Ramos (cell line): Measurements from ENCODE around the gene LIPC.

ENCODE experiments used
- in situ Hi-C: fragments of 300-500 bp; cut with MboI; formaldehyde crosslinking; loops from one replicate; pipeline ENCODE4 v1.14.3; 2022; ENCODE audit warnings: low sequenced_read_pairs; ENCODE audit not compliant: unreplicated experiment

The LIPC gene

GRCh38 chr15:58528188-58528870 is 96.5 kb downstream of the LIPC start:
- in situ Hi-C loops: no loop called here

DNA sequence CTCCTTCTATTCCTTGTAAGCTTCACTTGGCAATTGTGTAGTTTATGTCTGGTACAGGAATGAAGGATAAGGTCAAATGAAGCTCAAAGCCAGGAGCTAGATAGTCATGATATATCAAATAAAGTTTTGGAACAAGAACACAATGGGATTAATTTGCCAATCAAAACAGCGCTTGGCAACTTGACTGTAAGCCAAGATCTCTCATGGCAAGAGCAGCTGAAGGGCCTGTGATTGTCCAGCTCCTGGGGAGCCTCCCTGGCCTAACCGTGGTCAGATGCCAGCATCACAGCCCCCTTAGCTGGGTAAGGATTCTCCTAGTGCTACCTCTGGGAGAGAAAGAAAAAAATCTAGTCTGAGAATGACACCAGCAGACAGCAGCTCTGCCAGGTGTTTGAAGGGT is 97.2 kb downstream of the LIPC start:
- in situ Hi-C loops: no loop called here

DNA sequence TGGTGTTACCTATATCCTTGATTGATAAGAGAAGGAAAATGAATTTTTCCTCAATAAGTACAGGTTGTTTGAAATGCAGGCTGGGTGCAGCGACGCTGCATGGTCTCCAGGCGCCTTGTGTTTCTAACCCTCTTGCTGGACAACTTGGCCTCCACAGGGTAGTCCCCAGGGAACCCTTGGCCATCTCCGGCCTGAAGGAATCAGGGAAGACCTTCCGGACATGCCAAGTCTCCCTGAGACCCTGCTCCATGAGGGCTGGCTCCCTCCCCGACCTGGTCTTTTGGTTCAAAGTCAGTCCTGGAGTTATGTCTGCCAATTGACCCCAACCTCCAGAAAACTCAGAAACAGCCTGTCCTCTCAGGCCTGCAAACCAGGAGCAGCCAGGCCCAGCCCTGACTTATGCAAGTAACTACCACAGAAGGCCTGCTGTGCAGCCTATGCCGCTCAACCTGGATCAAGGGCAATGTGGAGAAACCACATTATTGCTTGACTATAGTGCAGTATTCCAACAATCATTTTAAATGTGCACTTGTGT is 98.3 kb downstream of the LIPC start:
- in situ Hi-C loops: no loop called here

- in situ Hi-C loops: no loop called here
Measured at GRCh38 chr15:58532126-58532525, 100.3 kb downstream of the LIPC start.

DNA sequence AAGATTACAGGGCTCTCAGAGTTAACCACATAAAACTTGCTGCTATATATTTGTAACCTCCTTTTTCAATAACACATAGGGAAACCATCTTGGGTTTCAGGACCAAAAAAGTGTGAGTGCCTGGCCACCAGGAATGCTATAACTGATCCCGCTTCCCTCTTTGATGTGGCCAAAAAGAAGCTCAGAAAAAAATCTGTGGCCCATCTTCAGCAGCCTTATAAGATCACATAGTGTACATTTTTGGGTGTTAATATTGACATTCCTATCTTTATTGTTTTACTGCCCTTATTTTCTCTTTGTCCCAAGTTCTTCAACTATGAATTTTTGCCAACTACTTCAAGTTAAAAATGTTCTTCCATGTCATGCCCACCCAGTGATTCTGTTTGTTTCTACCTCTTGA is 102.8 kb downstream of the LIPC start:
- in situ Hi-C loops: no loop called here

DNA sequence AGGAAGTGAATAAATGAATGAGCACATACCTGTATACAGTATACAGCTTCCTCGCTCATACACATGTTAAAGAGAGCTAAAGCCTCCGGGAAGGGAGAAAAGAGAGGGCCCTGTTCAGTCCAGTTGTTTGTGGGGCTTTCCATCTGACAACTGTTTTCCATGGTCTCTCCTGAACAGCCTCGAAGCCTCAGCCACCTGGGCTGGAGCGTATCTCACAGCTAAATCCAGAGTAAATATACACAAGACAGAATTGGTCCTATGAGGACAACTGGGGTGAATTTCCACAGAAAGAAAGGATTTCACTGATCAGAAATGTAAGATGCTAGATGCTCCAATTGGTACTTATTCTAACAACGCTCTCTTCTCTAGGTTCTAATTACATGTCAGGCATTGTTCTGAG is 103.5 kb downstream of the LIPC start:
- in situ Hi-C loops: no loop called here

GRCh38 chr15:58535894-58536293 is 104.1 kb downstream of the LIPC start:
- in situ Hi-C loops: no loop called here

GRCh38 chr15:58536414-58536813 is 104.6 kb downstream of the LIPC start:
- in situ Hi-C loops: no loop called here

DNA sequence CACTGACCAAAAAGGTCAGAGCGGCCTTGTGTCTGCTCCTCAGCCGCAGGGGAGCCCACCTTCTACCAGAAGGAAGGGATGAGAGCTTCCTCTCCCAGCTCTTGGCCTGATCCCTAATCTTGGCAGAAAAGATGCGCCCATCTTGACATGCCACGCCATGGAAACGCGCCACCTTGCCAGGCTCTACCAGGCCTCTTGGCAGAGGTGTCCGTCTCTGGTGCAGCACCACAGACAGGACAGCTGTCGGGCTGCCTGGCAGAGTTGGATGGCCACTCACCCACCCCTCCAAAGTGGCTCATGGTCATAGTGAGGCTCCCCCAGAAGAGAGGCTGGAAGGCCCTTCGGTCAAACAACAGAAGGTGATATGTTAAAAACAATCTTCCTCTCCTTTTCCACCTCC is 105.2 kb downstream of the LIPC start:
- in situ Hi-C loops: no loop called here

DNA sequence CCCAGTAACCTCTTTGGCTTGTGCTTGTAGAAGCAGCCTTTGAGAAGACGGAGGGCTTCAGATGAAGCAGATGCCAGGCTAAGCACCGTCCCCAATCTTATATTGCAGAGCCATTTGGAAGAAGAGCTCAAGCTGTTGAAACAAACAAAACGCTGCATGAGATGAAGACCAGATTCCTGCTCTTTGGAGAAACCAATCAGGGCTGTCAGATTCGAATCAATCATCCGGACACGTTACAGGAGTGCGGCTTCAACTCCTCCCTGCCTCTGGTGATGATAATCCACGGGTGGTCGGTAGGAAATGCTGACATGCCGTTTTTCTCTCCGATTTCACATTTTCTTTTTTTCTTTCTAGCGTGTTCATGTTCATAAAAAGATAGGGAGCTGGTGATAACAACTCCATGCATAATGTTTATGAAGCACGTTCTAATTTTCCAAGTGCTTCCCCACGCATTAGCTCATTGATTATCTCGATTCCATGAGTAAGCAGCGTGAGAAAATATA is 106.5 kb downstream of the LIPC start:
- in situ Hi-C loops: no loop called here

- in situ Hi-C loops: no loop called here
Measured at GRCh38 chr15:58538901-58539300, 107.1 kb downstream of the LIPC start.

DNA sequence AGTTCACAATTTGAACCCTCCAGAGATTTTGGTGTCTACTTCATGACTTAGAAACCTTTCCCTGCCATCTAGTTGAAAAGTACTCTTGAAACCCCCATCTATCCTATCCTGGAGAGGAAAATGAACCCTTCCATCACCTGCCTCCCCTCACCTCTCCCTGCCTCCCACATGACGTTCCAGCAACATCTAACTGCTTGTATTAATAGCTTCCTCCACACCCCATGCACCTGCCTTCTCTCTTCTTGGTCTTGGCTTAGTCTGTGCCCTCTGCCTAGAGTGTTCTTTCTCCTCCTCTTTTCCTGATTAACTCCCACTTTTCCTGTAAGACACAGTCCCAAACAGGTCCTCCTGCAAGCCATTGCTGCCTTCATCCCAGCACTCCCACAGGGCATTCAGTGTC is 107.8 kb downstream of the LIPC start:
- in situ Hi-C loops: no loop called here

DNA sequence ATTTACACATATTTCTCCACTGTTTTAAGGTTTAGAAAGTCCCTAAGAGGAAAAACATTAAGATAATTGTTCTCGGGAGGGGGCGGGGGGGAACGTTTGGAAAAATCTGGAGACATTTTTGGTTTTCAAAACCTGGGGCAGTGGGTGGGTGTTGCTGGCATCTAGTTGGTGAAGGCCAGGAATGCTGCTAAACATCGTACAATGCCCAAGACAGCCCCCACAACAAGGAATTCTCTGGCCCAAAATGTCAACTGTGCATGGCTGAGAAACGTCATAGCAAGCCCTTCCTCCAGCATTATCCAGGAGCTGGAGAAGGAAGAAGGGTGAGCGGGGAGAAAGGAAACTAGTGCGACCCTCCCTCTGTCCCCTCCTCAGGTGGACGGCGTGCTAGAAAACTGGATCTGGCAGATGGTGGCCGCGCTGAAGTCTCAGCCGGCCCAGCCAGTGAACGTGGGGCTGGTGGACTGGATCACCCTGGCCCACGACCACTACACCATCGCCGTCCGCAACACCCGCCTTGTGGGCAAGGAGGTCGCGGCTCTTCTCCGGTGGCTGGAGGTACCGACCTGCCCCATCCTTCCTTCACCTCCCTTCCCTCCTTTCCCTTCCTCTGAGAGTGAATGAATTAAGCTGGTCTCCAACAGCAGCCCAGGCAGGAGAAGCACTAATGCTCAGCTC is 109.8 kb downstream of the LIPC start:
- in situ Hi-C loops: no loop called here

- in situ Hi-C loops: no loop called here
Measured at GRCh38 chr15:58543664-58544335, 112.0 kb downstream of the LIPC start.

DNA sequence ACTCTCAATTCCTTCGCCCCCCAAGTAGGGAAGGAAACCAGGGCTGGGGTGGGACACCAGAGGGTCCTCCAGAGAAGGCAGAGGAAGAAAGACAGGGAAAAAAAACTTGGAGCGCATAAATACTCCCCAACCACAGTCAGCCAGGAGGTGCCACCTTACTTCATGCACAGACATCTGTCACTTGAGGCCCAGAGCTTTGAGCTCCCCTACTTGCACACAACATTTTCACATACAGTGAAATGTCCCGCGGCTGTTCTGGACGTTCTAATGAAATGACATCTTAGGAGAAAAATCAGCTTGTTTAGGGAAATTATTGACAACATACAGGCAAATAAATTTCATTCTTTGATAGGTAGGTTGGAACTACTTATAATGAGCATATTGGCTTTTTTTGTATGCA is 113.0 kb downstream of the LIPC start:
- in situ Hi-C loops: no loop called here

- in situ Hi-C loops: no loop called here
Measured at GRCh38 chr15:58545307-58546065, 113.7 kb downstream of the LIPC start.

DNA sequence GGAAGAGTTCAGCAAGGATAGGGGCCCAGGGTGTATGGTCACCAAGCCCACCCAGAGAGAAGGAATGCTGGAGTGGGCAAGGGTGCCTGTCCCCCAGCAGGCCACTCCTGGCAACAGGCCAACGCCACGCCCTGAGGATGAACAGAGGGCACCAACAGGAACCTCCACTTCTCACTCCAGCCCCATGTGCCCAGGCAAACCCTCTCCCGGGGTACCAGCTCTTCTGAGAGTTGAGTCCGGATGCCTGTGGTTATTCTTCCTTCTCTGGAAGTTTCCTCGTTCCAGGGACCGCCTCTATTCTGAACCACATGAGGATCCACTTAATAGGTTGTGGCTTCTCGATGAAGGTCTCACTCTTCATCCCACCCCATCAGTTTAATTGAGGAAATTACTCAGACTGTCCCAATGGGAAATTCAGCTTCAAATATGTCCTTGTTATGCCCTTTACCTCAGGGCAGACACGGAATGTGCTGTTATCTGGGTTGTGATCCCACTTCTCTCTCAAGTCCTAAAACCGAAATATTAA is 114.3 kb downstream of the LIPC start:
- in situ Hi-C loops: no loop called here

GRCh38 chr15:58546635-58547627 is 115.1 kb downstream of the LIPC start:
- in situ Hi-C loops: no loop called here
